Central memory CD8-positive, alpha-beta T cell (primary cell): ENCODE measurements around the gene C2CD4C.

ENCODE experiments used
- ATAC-seq: fragments of 150-1000 bp; cut with Tn5 transposase; replicated peaks from 2 replicates; pipeline ENCODE4 v1.10.0; 2022; ENCODE audit warnings: mild to moderate bottlenecking, moderate FRiP score, moderate number of reproducible peaks; ENCODE audit not compliant: poor library complexity, severe bottlenecking; ENCODE audit errors: extremely low read depth
- DNase-seq, 2 donors: peaks; one replicate each; pipeline ENCODE4 v3.0.0; 2021; ENCODE audit warnings: low spot score in 2 of 2
- H3K27ac Mint-ChIP-seq: one replicate; pipeline ENCODE4 v1.8.0; 2022; ENCODE audit warnings: low read depth, mild to moderate bottlenecking, moderate library complexity, mixed read lengths
- H3K27me3 Mint-ChIP-seq: one replicate; pipeline ENCODE4 v1.8.0; 2022; ENCODE audit warnings: mixed read lengths
- H3K36me3 Mint-ChIP-seq: one replicate; pipeline ENCODE4 v1.8.0; 2022; ENCODE audit warnings: mild to moderate bottlenecking, moderate library complexity, mixed read lengths; ENCODE audit not compliant: insufficient read depth
- H3K4me1 Mint-ChIP-seq: one replicate; pipeline ENCODE4 v1.8.0; 2022; ENCODE audit warnings: mixed read lengths
- H3K4me3 Mint-ChIP-seq: one replicate; pipeline ENCODE4 v1.8.0; 2022; ENCODE audit warnings: mild to moderate bottlenecking, moderate library complexity, mixed read lengths
- H3K9me3 Mint-ChIP-seq: one replicate; pipeline ENCODE4 v1.8.0; 2022; ENCODE audit warnings: mixed read lengths

The C2CD4C gene

DNA sequence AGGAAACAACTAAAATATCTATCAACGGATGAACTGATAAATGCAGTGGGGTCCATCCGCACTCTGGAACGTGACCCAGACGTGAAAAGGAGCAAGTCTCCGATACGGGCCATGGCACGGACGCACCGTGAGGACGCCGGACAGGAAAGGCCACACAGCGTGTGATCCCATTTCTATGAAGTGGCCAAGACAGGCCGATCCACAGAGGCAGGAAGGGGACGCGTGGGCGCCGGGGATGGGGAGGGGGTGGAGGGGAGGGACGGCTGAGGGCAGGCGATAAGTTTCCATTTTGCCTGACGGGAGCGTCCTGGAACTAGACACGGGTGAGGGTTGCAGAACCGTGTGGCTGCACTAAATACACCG, 38.1 kb upstream of the C2CD4C start:
- H3K4me1 Mint-ChIP-seq, result no peaks in the 10 kb centered on the region

DNA sequence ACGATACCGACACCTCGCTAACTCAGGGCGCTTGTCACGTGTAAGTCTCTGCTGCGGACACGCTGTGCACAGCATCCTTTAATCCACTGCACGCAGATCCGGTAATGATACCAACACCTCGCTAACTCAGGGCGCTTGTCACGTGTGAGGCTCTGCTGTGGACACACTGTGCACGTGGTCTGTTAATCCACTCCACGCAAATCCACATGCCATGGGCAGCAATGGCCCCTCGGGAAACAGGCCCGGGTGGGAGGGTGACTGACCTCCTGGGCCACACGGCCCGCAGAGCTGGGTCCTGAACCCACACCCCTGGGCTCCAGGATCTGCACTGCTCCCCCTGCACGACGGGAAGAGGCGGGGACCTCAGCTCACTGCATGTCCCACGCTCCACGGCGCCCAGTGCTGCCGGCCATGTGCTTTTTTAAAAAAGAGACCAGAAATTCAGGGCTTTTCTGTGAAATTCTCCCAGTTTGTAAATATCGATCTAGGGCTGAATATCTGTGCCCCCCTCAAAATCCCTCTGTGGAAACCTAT, 35.8 kb upstream of the C2CD4C start:
- peaks cover 25% of the 10 kb centered on the region for H3K27me3 Mint-ChIP-seq
- no peaks in the 10 kb centered on the region for H3K36me3 Mint-ChIP-seq
- no peak overlapping the region for H3K4me3 Mint-ChIP-seq
- H3K9me3 Mint-ChIP-seq, result peaks cover 6% of the 10 kb centered on the region
- DNase-seq (no peak), ATAC-seq (no peak)
- no peak overlapping the region for H3K27ac Mint-ChIP-seq
- H3K4me1 Mint-ChIP-seq, result no peaks in the 10 kb centered on the region

More for the DNA sequence above, 38.1 kb upstream of the C2CD4C start:
- ATAC-seq (no peak), DNase-seq (no peak)
- Mint-ChIP-seq H3K27me3 (peaks cover 3% of the 10 kb centered on the region), H3K36me3 (peaks cover 2% of the 10 kb centered on the region), H3K9me3 (peaks cover 3% of the 10 kb centered on the region), H3K27ac (no peak overlapping the region), H3K4me3 (no peak overlapping the region)

DNA sequence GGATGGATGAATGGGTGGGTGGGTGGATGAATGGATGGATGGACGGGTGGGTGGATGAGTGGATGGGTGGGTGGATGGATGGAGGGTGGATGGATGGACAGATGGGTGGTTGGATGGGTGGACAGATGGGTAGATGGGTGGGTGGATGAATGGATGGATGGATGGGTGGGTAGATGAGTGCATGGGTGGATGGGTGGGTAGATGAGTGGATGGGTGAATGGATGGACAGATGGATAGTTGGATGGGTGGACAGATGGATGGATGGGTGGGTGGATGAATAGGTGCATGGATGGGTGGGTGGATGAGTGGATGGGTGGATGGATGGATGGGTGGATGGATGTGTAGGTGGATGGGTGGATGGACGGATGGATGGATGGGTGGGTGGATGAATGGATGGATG, 34.1 kb upstream of the C2CD4C start:
- Mint-ChIP-seq H3K27me3 (peaks cover 26% of the 10 kb centered on the region), H3K9me3 (peaks cover 6% of the 10 kb centered on the region), H3K4me3 (no peak overlapping the region), H3K36me3 (no peaks in the 10 kb centered on the region), H3K4me1 (no peaks in the 10 kb centered on the region), H3K27ac (no peak overlapping the region)
- DNase-seq (no peak), ATAC-seq (no peak)

DNA sequence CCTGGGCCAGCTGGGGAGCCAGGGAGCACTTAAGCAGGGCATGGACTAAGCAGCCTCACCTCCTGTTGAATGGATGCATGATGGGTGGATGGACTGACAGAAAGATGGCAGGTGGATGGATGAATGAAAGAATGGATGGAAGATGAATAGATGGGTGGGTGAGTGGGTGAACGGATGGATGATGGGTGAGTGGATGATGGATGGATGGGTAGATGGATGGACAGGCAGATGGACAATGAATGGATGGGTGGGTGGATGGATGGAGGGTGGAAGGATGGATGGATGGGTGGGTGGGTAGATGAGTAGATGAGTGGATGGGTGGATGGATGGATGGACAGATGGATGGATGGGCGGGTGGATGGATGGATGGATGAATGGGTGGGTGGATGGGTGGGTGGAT, 33.1 kb upstream of the C2CD4C start:
- Mint-ChIP-seq H3K4me1 (no peaks in the 10 kb centered on the region), H3K27ac (no peak overlapping the region), H3K4me3 (no peak overlapping the region), H3K9me3 (peaks cover 6% of the 10 kb centered on the region), H3K36me3 (no peaks in the 10 kb centered on the region), H3K27me3 (peaks cover 36% of the 10 kb centered on the region)
- ATAC-seq (no peak), DNase-seq (no peak)

DNA sequence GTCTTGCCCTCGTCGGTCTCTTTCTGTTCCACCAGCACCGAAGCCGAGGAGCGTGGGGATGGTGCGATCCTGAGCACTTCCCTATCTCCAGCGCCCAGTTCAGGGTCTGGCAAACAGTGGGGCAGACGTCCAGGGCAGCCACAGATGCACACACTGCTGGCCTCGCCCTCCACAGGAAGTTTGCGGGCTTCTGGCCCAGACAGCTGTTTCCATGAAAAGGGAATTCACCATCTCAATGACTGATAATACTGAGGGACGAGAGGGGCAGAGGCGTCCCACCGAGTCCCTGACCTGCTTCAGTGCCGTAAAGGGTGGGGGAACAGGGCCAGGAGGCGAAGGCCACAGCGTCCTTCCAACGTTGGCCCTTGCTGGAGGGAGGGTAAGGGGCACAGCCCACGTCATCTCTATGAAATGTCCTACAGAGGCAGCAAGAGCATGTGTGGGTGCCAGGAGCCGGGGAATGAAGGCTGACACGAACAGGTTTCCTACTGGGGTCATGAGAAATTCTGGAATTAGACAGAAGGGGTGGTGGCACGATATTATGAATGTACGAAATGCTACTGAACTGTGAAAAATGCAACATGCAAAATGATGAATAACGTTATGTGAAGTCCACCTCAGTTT, 32.4 kb upstream of the C2CD4C start:
- ATAC-seq, result no peak
- H3K4me1 Mint-ChIP-seq, result no peaks in the 10 kb centered on the region
- no peak overlapping the region for H3K4me3 Mint-ChIP-seq
- H3K27ac Mint-ChIP-seq, result no peak overlapping the region
- peaks cover 6% of the 10 kb centered on the region for H3K9me3 Mint-ChIP-seq
- H3K27me3 Mint-ChIP-seq, result peaks cover 41% of the 10 kb centered on the region
- H3K36me3 Mint-ChIP-seq, result no peaks in the 10 kb centered on the region
- DNase-seq, result no peak

DNA sequence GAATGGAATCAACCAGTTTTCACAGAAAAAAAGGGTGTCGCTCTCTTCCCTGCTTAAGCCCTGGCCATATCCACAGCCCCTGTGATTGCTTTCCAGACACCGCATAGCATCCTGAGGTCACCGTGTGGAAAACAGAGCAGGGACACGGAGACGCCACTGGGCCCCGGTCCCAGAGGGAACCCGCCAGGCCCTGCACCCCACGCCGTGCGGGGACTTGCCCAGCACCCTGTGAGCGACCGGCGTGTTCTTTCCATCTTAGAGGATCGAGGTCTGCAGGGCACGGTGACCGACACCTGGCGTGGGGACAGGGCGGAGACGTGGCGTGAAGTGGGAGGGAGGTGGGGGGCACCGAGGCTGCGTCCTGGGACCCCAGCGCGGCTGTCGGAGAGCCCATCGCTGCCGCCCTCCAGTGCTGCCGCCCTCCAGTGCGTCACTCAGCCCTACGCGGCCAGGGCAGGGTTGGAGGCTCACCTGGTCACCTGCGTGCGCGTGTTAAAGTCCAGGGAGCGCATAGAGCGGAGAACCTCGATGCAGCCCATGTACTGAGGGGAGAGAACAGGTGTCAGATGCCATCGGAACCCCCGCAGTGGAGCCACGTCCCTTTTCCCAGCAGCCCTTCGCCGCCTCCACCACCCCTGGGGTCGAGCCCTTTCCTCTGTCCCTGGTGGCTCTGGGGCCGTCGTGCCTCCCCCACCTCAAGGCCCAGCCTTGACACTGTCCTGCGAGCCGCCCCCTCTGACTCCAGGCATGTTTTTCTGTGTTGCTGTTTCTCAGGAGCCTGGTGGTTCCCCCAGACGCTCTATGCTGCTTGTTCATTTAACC, 31.7 kb upstream of the C2CD4C start:
- DNase-seq (no peak), ATAC-seq (no peak)
- Mint-ChIP-seq H3K4me3 (no peak overlapping the region), H3K9me3 (peaks cover 6% of the 10 kb centered on the region), H3K36me3 (no peaks in the 10 kb centered on the region), H3K27ac (no peak overlapping the region), H3K27me3 (peaks cover 41% of the 10 kb centered on the region), H3K4me1 (no peaks in the 10 kb centered on the region)

DNA sequence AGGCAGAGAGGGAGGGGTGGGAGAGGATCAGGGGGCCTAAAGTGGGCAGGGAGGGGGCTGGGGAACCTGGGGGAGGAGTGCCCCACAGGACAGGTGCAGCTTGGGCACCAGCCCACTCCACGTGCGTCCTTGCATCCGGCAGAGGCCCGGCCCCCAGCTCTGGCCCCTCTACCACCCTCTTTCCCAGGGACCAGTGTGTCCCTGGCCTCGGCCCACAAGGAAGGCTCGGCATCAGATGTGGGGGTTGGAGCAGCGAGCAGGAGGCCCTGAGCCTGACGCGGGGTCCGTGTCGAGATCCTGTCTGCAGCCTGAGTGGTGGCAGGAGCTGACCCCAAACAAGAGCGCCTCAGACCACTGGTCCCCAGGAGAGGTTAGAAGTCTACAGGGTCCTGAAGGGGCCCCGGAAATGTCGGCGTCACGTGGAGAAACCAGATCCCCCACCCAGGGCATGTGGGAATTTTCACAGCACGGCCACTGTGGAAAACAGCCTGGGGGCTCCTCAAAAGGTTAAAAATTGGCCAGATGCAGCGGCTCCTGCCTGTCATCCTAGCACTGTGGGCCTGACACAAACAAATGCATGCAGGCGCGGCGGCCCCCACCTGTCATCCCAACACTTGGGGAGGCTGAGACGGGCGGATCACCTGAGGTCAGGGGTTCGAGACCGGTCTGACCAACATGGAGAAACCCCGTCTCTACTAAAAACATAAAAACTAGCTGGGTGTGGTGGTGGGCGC, 30.4 kb upstream of the C2CD4C start:
- H3K36me3 Mint-ChIP-seq, result no peaks in the 10 kb centered on the region

DNA sequence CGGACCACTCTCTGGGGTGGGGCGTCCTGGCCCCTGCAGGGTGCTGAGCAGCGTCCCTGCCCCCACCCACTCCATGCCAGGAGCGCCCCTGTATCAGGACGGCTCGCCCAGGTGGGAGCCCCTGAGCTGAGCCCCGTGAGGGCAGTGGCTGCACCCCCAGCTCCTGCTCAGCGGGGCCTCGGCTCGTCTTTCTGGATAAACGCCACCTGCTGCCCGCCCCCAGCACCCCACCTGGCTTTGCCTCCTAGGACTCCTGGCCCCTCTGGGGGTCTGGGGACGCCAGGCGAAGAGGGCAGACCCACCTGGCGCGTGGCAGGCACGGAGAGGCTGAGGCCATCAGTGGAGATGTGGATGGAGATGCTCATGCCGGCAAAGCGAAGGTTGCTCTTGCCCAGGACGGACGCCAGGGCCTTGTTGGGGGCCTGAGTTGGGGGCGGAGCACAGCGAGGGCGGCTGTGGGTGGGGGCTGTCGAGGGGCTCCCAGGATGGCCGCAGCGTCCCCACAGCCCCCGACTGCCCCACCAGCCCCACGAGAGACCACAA, 29.5 kb upstream of the C2CD4C start:
- DNase-seq (no peak), ATAC-seq (no peak)
- Mint-ChIP-seq H3K27me3 (peaks cover 41% of the 10 kb centered on the region), H3K9me3 (peaks cover 6% of the 10 kb centered on the region), H3K27ac (no peak overlapping the region), H3K4me3 (no peak overlapping the region), H3K4me1 (no peaks in the 10 kb centered on the region), H3K36me3 (no peaks in the 10 kb centered on the region)

More for the DNA sequence above, 30.4 kb upstream of the C2CD4C start:
- H3K4me3 Mint-ChIP-seq, result no peak overlapping the region
- peaks cover 6% of the 10 kb centered on the region for H3K9me3 Mint-ChIP-seq
- no peaks in the 10 kb centered on the region for H3K4me1 Mint-ChIP-seq
- ATAC-seq (no peak), DNase-seq (no peak)
- H3K27me3 Mint-ChIP-seq, result peaks cover 41% of the 10 kb centered on the region
- no peak overlapping the region for H3K27ac Mint-ChIP-seq

DNA sequence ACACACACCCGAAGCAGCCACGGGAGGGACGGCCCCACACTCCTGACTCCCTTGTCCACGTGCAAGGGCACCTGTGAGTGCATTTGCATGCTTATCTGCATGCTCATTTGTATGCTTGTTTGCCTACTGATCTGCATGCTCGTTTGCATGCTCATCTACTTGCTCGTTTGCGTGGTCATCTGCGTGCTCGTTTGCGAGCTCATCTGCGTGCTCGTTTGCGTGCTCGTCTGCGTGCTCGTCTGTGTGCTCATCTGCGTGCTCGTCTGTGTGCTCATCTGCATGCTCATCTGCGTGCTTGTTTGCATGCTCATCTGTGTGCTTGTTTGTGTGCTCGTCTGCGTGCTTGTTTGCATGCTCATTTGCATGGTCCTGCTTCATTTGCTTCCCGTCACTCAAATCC, 28.1 kb upstream of the C2CD4C start:
- H3K36me3 Mint-ChIP-seq, result no peaks in the 10 kb centered on the region
- H3K9me3 Mint-ChIP-seq, result peaks cover 4% of the 10 kb centered on the region
- peaks cover 38% of the 10 kb centered on the region for H3K27me3 Mint-ChIP-seq
- H3K4me3 Mint-ChIP-seq, result no peak overlapping the region
- H3K4me1 Mint-ChIP-seq, result no peaks in the 10 kb centered on the region
- H3K27ac Mint-ChIP-seq, result no peak overlapping the region
- no peak for ATAC-seq
- no peak for DNase-seq

DNA sequence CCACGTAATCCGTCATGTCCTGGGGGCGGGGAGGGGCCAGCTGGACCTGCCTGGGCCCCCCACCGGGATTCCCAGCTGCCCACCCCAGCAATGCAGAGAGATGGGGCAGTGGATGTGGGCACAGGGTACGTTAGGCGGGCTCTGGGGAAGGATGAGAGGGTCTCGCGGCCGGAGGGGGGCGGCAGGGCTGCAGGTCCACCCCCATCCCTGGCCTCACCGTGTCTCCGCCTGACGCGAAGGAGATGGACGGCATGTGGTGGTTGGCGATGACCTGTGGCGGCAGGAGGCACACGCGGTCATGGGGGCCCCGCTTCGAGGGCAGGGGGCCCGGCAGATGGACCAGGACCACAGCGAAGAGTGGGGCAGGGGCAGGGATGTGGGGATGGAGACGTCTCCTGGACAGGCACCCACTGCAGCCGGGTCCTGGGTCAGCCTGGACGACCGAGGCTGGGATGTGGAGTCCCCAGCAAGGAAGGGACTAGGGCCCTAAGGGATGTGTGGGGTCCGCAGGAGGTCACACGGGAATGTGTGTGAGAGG, 27.5 kb upstream of the C2CD4C start:
- H3K36me3 Mint-ChIP-seq, result no peaks in the 10 kb centered on the region
- H3K4me1 Mint-ChIP-seq, result no peaks in the 10 kb centered on the region
- H3K27ac Mint-ChIP-seq, result no peak overlapping the region
- no peak for DNase-seq
- no peaks in the 10 kb centered on the region for H3K9me3 Mint-ChIP-seq
- H3K27me3 Mint-ChIP-seq, result peaks cover 32% of the 10 kb centered on the region
- no peak overlapping the region for H3K4me3 Mint-ChIP-seq
- no peak for ATAC-seq

DNA sequence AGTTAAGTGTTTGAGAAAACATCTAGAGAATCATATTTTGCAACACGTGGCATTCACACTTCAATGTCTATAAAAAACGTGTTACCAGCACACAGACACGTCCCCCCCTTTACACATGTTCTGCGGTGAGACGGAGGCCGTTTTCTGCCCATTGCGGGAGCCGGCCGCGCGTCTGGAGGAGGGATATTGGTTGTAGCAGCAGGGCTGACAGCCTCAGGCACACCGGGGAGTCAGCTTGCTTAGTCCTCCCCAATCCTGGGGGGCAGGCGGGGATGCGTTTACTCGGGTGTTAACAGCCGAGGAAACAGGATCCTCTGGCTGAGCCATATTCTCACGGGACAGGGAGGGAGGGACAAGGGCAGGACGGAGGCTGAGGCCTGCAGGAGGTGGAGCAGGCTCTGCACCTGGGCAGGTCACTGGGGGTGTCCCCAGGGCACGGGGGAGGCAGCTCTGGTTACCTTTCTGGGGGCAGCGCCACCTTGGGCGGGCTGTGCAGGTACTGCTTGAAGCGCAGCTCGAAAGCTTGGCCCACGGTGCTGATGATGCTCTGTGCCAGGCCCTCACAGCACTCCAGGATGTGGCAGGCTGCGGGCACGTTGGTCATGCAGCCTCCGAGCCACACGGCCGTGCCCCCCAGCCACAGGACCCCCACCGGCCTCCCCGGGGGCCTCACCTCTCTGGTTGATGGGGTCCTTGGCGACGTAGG, 26.9 kb upstream of the C2CD4C start:
- H3K27ac Mint-ChIP-seq, result no peak overlapping the region
- H3K36me3 Mint-ChIP-seq, result no peaks in the 10 kb centered on the region
- H3K27me3 Mint-ChIP-seq, result peaks cover 27% of the 10 kb centered on the region
- no peak for DNase-seq
- no peak overlapping the region for H3K4me3 Mint-ChIP-seq
- no peak for ATAC-seq
- no peaks in the 10 kb centered on the region for H3K9me3 Mint-ChIP-seq
- no peaks in the 10 kb centered on the region for H3K4me1 Mint-ChIP-seq
